HG02571 (cell line): ENCODE measurements around the gene THADA.
A peak's percentile ranks its signal among the peaks of the same experiment; 100 is the strongest.
"Not testable (repeated sequence)": the region's sequence is repeated elsewhere in the genome, so short reads cannot be mapped to it uniquely, and the experiment has no call there.

Experiments used
- ATAC-seq: cut with Tn5 transposase; IDR thresholded peaks from one replicate; pipeline ENCODE4 v1.9.1; 2021; ENCODE audit warnings: mild to moderate bottlenecking, moderate library complexity; ENCODE audit not compliant: unreplicated experiment

Gene THADA

DNA sequence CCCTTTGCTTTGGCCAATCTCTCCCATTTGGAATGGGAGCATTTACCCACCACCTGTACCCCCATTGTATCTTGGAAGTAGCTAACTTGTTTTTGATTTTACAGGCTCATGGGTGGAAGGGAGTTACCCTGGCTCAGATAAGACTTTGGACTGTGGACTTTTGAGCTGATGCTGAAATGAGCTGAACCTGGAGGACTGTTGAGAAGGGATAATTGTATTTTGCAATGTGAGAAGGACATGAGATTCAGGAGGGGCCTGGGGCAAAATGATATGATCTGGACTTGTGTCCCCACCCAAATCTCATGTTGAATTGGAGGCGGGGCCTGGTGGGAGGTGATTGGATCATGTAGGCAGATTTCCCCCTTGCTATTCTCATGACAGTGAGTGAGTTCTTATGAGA is 310.9 kb downstream of the THADA start:
- no peak for ATAC-seq

DNA sequence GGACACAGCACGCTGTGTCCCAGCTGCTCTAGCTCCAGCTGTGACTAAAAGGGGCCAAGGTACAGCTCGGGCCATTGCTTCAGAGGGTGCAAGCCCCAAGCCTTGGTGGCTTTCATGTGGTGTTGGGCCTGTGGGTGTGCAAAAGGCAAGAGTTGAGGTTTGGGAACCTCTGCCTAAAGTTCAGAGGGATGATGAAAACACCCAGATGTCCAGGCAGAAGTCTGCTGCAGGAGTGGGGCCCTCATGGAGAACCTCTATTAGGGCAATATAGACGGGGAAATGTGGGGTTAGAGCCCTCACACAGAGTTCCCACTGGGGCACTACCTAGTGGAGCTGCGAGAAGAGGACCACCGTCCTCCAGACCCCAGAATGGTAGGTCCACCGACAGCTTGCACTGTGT is 311.5 kb downstream of the THADA start:
- not testable (repeated sequence) for ATAC-seq

DNA sequence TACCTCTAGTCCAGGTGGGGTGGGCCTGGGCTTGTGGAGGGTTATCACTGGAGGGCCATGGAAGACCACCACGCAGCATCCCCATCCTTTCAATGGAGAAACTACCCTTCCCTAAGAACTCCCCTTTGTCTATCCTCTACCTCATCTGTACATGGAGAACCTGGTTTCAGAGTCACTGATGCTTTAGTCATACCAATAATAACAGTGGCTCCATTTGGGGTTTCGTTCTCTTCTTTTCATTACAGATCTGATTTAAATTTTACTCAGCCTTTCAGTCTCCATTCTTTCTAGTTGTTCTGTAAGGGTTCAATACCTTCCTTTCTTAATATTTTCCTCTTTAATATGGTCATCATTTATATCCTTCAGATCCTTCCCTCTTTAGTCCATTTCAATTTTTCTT is 314.8 kb downstream of the THADA start:
- no peak for ATAC-seq

DNA sequence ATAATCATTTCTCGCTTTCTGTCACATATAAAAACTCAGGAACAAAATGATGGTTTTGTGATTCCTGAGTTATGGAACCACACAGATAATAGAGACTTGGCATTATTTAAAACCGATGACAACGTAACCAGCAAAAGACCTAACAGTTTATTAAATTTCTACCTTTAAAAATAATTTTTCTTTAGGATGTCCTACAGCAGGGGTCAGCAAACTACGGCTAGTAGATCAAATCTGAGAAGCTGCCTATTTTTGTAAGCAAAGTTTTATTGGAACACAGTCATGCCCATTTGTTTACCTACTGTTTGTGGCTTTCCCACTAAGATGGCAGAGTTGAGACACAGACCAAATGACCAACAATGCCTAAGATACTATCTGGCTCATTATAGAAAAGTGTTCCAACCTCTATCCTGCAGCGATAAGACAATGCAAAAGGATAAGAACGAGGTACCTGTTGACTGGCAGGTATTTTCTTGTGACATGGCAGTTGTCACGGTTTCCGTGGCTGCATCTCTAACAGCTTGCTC is 316.5 kb downstream of the THADA start:
- no peak for ATAC-seq

DNA sequence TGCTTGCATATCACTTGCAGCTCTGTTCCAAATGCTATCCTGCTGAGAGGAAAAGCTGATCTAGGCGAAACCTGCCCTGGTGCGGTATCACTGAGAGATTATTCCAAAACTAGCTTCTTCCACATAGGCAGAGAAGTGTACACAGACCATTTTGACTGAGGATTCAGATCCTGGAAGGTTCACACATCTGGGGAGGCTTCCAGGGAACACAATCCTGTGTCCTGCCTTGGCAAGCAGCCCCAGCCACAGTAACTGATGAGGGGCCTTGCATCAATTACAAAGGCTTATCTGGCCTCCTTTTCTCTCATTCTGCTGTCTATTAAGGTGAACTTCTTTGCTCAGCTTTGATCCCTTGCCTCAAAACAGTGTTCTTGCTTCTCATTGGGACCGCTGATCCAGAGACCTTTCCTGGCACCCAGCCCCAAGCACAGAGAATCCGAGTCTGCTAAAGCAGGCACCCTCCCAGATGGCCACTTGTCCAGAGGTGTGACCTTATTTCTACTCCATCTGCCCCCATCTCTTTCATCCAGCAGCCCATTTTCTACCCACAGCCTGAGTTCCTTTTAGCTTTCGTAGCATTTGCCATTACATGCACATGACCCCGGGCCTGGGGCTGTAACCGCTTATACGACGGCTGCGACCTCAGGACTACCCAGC is 317.1 kb downstream of the THADA start:
- ATAC-seq = no peak

DNA sequence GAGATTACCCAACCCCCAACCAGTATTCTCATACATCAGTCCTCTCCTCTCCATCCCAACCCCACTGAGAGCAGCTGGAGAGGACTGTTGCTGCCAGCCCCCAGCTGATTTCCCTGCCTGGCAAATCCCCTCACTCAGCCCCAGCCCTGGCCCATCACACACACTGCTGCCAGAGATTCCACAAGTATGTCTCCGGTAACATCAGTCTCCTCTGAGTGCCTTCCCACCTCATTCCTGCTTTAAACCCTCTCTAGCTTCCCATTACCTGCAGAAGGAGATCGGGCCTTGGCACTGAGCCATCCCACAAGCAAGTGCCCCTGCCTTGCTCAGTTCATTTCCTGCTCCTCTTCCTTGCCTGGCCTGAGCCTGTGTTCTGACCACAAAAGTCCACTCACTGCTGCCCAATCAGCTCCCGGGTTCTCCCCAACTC is 318.9 kb downstream of the THADA start:
- ATAC-seq = no peak

DNA sequence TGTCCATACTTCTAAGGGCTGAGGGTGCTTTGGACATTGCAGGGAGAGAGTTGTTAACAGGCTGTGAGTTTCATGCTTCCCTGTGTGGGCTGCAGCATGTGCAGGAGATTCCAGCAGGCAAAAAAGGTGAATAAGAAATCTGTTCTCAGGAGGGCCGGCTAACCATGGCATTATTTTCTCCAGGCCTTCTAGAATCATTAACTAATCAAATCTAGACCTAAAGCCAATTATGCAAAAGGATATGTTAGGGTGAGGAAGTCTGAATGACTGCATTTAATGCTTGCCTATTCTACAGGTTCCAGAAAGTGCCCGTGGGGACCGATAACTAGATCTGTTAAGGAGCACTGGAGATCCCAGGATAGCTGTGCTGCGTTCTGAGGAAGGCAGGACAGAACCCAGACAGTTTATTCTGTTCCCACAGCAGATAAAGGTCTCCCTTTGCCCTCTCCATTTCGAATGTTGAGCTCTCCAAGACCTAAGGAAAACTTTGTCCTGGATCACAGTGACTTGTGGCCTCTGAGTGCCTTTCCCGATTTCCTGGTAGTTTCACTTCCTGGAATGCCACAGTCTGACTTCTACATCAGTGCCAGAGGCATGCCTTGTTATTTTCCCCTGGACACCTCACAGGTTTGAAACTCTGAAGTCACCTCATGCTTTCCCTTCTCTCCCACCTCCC is 319.4 kb downstream of the THADA start:
- ATAC-seq = no peak

DNA sequence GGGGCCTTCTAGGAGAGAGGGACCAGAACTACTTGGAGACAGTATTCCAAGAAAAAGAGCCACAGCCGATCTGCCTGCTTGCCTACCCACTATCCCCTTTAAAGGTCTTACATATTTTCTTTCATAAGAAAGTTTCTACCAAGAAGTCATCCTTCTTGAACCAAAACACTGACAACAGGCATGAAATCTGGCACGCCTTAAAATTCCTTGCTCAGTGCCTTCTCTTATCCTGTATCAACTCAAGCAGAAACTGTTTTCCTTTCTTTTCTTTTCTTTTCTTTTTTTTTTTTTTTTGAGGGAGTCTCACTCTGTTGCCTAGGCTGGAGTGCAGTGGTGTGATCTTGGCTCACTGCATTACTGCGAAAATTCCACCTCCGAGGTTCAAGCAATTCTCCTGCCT is 321.1 kb downstream of the THADA start:
- no peak for ATAC-seq

DNA sequence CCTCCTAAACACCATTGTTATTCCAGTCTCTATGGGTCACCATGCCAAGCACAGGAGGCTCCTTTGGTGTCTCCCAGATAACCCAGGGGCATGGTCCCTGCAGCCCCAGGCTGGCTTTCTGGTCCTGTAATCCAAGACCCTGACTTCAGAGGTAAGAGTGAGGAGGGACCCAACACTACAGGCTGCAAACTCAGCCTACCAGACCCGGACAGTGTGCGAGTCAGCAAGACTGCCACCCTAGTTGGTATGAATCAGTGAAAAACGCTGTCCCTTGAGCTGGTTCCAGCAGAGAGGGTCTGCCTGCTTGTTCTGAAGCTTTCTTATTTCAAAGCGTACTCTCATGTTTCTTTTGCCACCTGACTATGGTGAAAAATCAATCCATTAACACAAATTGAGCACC is 321.8 kb downstream of the THADA start:
- no peak for ATAC-seq

DNA sequence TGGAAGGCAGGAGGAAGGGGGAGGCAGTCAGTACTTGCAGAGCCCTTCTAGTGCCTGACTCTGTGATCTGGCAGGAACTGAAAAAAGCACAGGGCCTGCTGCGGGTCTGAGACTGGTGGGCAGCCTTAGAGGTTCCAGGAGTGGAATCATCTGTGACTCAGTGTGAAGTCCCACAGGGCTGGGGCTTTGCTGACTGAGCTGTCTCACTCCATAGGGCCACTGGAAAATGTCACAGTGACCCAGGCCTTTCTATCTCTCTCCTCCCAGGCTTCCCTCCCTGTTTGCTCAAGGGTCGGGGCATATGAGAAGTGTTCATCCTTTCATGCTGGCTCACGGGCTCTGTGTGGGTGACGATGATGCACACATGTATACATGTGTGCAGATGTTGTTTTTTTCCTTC is 322.3 kb downstream of the THADA start:
- peak; percentile 64 for ATAC-seq

DNA sequence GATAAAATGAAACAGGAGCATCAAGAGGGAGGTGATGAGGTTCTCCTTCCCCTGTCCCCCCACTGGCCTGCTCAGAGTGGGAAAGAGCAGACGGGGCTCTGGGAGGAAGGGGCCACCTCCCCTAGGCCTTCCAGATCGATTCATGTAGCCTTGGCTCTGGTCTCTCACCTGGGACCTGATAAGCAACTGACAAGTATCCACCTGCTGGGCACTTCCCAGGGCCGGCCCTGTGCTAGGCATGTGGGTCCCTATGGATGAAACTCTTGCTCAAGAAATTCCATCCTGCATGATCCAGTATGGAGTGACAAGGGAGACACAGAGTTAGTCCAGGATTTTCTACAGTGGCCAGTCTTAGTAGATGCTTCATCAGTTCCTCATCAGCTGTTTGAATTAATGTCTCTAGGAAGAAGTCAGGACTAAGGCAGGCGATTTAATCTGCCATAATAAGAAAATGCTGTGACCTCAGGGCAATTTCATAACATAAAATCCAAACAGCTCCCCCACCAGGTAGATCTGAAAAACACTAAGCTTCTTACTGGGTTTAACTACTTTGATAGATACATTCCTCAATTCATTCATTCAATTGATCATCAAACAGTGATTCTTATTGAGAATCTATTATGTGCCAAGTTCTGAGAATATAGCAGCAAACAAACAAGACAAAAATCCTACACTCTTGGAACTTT is 324.8 kb downstream of the THADA start:
- no peak for ATAC-seq

DNA sequence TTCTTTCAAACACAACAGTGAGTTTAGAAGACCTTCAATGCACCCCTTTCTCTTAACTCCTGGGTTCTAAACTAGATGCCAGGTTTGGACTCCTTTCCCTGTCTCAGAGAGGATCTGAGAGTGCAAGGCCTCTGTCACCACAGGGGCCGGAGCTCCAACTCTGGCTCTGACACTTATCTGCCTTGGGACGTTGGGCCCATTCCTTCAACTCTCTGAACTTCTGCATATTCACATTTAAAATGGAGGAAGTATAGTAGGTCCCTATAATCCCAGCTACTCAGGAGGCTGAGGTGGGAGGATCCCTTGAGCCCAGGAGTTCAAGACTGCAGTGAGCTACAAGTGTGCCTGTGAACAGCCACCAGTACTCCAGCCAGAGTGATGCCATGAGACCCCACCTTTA is 325.4 kb downstream of the THADA start:
- ATAC-seq = no peak

DNA sequence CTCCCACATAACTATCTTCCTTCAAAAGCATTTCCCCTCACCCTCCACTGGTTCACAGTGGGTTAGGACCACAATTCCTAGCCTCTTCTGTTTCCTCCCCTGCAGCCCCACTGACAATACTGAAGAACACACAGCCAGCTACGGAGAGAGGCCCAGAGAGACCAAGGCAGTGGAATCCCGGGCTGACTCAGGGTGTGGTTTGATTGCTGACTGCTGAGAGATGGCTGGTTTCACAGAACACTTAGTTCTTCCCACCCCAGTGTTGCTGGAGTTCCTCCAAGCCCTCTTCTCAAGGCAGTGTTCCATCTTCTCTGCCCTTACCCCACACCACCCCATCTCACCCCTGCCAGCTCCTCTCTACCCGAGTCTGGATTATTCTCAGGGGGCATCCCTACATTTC is 326.1 kb downstream of the THADA start:
- ATAC-seq = no peak

DNA sequence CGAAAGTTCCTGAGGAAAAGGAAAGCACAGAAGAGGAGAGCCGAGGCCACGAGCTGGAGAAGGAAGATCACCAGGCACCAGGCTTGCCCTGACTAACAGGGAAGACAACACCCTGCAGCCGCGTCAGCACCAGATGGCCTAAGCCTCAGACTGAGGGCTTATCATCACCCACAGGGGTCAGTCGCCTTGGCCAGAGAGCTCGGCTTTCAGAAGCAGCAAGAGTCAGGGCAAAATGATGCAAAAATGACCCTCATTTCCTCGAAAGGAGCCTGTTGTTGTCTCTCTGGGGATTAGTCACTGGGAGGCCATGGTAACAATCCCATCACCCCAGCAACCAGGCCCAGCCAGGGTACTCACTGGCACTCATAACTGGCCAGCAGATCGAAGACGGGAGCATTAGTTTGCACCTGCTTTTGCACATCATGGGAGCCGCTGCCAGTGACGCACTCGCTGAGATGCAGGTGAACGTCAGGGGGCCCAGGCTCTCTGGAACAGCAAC is 326.7 kb downstream of the THADA start:
- no peak for ATAC-seq

DNA sequence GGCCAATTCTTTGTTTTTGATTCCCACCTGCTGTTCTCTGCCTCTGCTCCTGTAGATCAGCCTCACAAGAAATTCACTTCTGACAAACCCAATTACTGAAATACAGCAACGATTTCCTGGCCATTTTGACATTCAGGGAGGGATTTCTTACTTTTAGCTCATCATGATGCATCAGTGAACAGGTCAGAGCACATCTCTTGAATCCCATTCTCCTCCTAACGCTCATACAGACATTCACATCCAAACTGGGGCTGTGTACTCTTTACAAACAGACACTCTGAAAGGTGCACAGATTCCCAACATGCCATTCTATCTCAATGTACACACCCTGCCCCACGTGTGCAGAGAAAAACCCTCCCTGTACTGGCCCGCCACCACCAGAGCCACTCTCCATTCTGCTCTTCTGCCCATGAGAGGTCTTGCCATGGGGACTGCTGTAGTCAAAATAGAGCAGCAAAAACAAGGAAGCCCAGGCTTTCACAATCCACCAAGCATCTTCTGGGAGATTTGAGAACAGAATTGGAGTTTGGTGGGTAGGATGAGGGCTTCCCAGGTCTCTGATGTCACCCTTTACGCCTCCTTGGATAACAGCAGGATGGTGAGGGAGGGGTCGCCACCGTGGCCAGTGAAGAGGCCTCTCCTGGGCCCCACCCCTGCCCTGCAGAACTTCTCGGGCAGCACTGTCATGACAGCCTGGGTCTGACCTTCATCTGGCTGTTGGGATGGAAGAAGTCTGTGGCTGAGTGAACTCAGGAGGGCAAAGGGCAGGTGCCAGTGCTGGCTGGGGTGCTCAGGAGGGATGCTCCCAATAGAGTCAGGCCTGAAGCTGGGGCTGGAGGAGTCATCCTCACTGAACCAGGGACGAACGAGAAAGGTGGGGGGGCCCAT is 327.5 kb downstream of the THADA start:
- ATAC-seq = no peak

DNA sequence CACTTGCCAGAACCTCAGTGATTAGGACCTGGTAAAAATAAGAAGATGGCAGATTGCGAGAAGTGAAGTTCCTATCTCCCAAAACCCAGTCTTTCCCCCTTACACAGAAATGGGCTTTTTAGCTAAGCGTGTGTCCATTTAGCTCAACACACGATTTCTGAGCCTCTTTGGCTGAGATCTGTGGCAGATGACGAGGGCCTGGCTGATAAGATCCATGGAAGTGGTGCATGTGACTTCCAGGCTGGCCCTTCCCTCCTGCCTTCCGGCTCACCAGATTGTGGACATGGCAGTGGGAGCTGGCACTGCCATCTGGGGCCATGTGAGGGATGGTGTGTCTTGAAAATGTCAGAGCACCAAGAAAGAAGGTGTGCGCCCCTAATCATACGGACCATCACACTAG is 328.5 kb downstream of the THADA start:
- no peak for ATAC-seq

DNA sequence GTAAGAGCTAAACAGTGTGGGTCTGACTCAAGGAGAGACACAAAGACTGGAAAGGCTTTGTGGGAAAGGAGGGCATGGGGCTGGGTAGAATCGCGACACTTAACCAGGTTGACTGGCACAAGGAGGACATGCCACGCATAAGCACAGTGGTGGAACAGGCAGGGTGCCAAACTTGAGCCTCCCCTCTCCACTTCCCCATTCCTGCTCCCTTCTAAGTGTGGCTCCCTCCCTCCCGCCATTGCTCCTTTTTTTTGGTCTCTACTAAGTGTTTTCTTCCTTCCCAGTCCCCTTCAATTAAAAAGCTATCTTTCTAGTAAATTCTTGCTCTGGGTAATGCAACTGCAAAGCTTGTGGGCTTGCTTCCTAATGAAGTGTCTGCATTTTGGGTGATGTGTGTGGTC is 329.1 kb downstream of the THADA start:
- ATAC-seq = no peak

DNA sequence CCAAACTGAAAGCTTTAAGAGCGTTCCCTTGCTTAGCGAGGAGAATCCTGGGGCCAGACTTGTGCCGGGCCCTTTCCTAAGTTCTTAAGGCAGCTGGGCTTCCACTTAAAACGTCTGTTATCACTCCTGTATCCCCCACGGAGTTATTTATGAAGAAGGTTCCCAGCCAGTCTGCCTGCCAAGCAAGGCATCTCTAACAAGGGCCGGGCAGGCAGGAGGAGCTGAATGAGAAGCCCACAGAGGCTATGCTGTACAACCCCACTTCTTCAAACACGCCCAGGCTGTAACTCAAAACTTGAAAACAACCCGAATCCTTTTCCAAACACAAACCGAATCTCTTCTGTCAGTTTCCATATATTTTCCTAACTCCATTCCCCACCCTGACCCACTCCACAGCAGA is 330.4 kb downstream of the THADA start:
- no peak for ATAC-seq

DNA sequence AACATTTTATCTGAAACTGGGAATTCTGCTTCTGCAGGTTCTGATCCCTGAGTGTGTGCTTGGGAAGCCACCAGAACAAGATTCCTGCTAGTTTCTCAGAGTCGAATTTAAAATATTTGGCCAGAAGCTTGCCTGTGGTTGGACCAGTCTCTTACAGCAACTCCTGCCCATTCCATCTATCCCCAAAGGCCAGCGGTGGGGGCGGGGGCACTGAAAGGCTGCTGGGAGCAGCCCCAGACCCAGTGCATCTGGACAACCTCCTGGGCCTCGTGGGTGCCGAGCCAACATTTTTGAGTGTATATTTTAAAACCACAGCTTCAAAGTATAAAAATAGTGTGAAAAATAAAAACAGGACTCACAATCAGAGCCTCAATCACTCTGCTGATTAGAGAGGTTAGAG is 330.8 kb downstream of the THADA start:
- ATAC-seq = no peak

DNA sequence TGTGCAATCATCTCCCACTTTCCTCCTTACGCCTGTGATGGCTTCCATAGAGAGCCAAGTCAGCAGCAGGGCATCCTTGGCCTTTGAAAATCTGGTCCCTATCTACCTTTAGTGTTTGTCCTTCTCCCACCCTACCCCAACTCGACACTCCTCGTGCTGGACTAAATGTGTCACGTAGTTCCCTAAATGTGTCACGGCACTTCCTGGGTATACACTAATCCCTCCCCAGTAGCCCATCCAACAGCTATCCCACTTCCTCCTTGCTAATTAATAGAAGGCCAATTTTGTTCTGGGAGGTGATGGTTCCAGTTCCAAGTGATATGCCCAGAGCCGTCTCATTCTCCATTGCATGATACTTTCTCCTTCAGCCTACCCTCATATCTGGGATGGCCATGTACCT is 332.9 kb downstream of the THADA start:
- ATAC-seq = no peak

DNA sequence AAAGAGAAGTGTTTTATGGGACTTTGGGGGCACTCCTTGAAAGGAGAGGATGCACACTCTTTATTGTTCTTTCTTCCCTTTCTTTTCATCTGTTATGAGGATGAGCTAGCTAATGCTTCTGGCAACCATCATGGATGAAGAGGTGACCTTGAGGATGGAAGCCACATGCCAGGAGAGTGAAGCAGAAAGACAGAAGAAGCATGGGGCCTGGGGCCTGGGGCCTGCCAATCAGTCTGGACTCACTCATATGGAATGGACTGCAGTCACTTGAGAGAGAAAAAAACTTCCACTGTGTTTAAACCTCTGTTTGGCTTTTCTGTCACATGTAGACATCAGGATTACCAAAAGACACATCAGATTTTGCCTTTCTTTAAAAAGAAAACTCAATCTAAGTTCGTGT is 333.6 kb downstream of the THADA start:
- ATAC-seq = no peak
